ENCODE data around the gene DEGS1.

- no peak for TF ChIP-seq EZH2 (IDR thresholded peaks at IDR 0.05; ENCODE audit: borderline replicate concordance, low read length)
- TF ChIP-seq, protein P1, sequence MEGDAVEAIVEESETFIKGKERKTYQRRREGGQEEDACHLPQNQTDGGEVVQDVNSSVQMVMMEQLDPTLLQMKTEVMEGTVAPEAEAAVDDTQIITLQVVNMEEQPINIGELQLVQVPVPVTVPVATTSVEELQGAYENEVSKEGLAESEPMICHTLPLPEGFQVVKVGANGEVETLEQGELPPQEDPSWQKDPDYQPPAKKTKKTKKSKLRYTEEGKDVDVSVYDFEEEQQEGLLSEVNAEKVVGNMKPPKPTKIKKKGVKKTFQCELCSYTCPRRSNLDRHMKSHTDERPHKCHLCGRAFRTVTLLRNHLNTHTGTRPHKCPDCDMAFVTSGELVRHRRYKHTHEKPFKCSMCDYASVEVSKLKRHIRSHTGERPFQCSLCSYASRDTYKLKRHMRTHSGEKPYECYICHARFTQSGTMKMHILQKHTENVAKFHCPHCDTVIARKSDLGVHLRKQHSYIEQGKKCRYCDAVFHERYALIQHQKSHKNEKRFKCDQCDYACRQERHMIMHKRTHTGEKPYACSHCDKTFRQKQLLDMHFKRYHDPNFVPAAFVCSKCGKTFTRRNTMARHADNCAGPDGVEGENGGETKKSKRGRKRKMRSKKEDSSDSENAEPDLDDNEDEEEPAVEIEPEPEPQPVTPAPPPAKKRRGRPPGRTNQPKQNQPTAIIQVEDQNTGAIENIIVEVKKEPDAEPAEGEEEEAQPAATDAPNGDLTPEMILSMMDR (conservative IDR thresholded peaks at IDR 0.05 in 1 of 2, IDR thresholded peaks at IDR 0.05 in 1 of 2; ENCODE audit: extremely low read depth in 1 of 2, insufficient read depth in 1 of 2, low read depth in 1 of 2, low read length in 2 of 2): no peak
Measured at GRCh38 chr1:224157316-224157715, 25.7 kb upstream of the DEGS1 start.
